Measurements from ENCODE around the gene RNF208. TPM values are rescaled to one million over a fixed set of nuclear protein-coding genes. Genes with fewer than 3 reads are reported as not detected.
A peak's percentile ranks its signal among the peaks of the same experiment; 100 is the strongest.

RNF208 gene
- total RNA-seq, 5 donors from 2014 or later (not counting 1 experiment from before 2014, with no cell fraction given) = 0.56 to 1.6 (median 1.5) TPM

DNA sequence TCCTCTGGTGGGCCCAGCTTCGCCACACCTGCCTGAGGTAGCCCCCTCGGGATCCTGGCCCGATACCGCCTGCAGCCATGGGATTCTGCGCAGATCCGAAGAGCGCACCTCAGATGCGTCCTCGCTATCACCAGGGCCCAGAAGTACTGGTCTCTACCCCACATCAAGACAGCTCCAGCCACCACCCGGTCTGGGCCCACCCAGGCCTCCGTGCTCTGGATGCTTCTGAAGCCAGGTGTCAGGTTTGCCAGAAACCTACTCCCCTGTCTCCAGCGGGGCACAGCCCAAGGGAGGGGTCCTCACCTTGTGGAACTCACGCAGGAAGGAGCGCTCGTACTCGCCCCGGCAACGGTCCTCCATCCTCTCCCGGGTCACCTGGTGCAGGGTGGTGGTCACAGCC, 36.1 kb downstream of the RNF208 start:
- no peak for DNase-seq
- POLR2A ChIA-PET = no interaction called here
- Mint-ChIP-seq H3K4me1 (peaks cover 22 to 46% (median 42%) of the 10 kb centered on the region in 3 donors), H3K4me3 (peak overlapping the region in 2 of 3 donors; percentile 50 to 88), H3K36me3 (peaks cover 21% of the 10 kb centered on the region), H3K27me3 (no peaks in the 10 kb centered on the region), H3K9me3 (no peaks in the 10 kb centered on the region), H3K27ac (no peak overlapping the region)
- Histone ChIP-seq H3K4me3 (ENCODE audit: control insufficient read depth in 1 of 2, extremely low read depth in 1 of 2, low read length in 1 of 2) (no peak overlapping the region), H3K27ac (ENCODE audit: low read length) (no peak overlapping the region), H3K9me3 (no peaks in the 10 kb centered on the region), H3K27me3 (replicated peaks in 1 of 2; ENCODE audit: control insufficient read depth in 2 of 2, extremely low read depth in 1 of 2, insufficient read depth in 2 of 2, low read length in 1 of 2) (no peaks in the 10 kb centered on the region), H3K4me1 (ENCODE audit: control insufficient read depth in 1 of 2, extremely low read depth in 1 of 2, insufficient read depth in 2 of 2, low read length in 2 of 2) (peaks cover 13 to 54% of the 10 kb centered on the region in 2 experiments), H3K36me3 (ENCODE audit: control insufficient read depth in 2 of 2, extremely low read depth in 1 of 2, insufficient read depth in 1 of 2, low read length in 1 of 2) (peaks cover 12 to 65% of the 10 kb centered on the region in 2 donors)
- CTCF ChIA-PET = no interaction called here
- ATAC-seq (replicated peaks in 1 of 4) = no peak
- 98% methylated on average over 15 of the region's 19 CpGs for WGBS (ENCODE audit: insufficient coverage)

DNA sequence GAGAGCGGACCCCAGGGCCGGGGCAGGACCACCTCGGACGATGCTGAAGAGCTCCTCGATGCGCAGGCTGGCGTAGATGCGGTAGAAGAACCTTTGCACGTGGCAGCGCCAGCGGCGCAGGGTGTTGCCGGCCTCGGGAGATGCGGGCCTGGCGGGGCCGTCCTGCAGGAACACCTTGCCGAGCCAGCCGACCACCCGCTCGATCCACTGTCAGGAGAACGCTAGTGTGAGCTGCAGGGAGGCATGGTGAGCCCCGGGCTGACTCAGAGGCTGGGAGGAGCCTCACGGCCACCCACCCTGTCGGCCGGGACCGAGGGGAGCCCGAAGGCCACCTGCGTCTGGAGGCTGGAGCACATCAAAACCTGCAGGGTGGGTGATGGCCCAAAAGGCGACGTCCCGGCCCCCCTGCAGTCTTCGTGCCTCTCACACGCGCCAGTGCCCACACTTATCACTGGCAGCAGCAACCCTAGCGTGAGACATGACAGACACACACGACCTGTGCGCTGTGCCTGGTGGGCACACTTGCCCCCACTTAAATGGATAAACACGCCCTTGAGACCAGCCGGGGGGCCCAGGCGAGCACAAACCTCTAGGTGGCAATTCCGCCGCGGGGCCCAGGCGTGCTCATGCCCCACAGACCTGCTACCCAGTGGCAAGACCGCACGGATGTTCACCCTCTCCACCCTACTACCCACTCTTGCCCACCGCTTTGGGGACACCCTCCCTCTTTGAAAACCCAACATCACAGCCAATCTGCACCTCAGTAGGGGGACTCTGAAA, 37.0 kb downstream of the RNF208 start:
- no peaks in the 10 kb centered on the region for H3K27me3 Mint-ChIP-seq
- H3K4me3 Mint-ChIP-seq = no peak overlapping the region
- DNase-seq = no peak
- WGBS (ENCODE audit: insufficient coverage) = 96% methylated on average over 46 of the region's 48 CpGs
- CTCF ChIA-PET = no interaction called here
- Histone ChIP-seq H3K36me3 (ENCODE audit: control insufficient read depth in 2 of 2, extremely low read depth in 1 of 2, insufficient read depth in 1 of 2, low read length in 1 of 2) (peaks cover 13 to 65% of the 10 kb centered on the region in 2 donors), H3K27me3 (replicated peaks in 1 of 2; ENCODE audit: control insufficient read depth in 2 of 2, extremely low read depth in 1 of 2, insufficient read depth in 2 of 2, low read length in 1 of 2) (no peaks in the 10 kb centered on the region), H3K4me1 (ENCODE audit: control insufficient read depth in 1 of 2, extremely low read depth in 1 of 2, insufficient read depth in 2 of 2, low read length in 2 of 2) (peaks cover 13 to 47% of the 10 kb centered on the region in 2 experiments), H3K27ac (ENCODE audit: low read length) (no peak overlapping the region), H3K9me3 (no peaks in the 10 kb centered on the region), H3K4me3 (ENCODE audit: control insufficient read depth in 1 of 2, extremely low read depth in 1 of 2, low read length in 1 of 2) (no peak overlapping the region)
- POLR2A ChIA-PET = no interaction called here
- no peak overlapping the region for H3K27ac Mint-ChIP-seq
- H3K9me3 Mint-ChIP-seq = no peaks in the 10 kb centered on the region
- no peak for ATAC-seq (replicated peaks in 1 of 4)
- H3K4me1 Mint-ChIP-seq = peaks cover 22 to 40% (median 38%) of the 10 kb centered on the region in 3 donors
- H3K36me3 Mint-ChIP-seq = peaks cover 21% of the 10 kb centered on the region

DNA sequence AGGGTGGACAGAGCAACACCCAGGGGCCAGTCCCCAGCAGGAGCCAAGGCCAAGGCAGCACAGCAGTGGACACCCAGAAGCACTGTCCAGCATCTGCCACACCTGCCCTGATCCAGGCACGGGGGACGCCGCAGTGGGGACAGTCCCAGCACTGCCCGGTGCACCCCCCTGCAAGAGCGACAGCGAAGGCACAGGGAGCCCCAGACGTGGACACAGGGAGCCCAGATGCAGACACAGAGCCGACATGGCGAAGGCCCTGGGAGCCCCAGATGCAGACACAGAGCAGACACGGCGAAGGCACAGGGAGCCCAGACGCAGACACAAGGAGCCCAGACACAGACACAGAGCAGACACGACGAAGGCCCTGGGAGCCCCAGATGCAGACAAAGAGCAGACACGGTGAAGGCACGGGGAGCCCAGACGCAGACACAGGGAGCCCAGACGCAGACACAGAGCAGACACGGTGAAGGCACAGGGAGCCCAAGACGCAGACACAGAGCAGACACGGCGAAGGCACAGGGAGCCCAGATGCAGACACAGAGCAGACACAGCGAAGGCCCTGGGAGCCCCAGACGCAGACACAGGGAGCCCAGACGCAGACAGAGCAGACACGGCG, 38.0 kb downstream of the RNF208 start:
- WGBS (ENCODE audit: insufficient coverage) = 97% methylated on average over 27 of the region's 27 CpGs
- no peak overlapping the region for H3K4me3 ChIP-seq (ENCODE audit: control insufficient read depth in 1 of 2, extremely low read depth in 1 of 2, low read length in 1 of 2)
- DNase-seq (no peak), ATAC-seq (replicated peaks in 1 of 4) (no peak)
- H3K9me3 ChIP-seq = no peaks in the 10 kb centered on the region
- Mint-ChIP-seq H3K4me1 (peaks cover 20 to 32% (median 32%) of the 10 kb centered on the region in 3 donors), H3K27me3 (no peaks in the 10 kb centered on the region), H3K27ac (no peak overlapping the region), H3K9me3 (no peaks in the 10 kb centered on the region), H3K4me3 (no peak overlapping the region), H3K36me3 (peaks cover 21% of the 10 kb centered on the region)
- H3K27ac ChIP-seq (ENCODE audit: low read length) = no peak overlapping the region
- H3K36me3 ChIP-seq (ENCODE audit: control insufficient read depth in 2 of 2, extremely low read depth in 1 of 2, insufficient read depth in 1 of 2, low read length in 1 of 2) = peaks cover 21 to 70% of the 10 kb centered on the region in 2 donors
- CTCF ChIA-PET = no interaction called here
- POLR2A ChIA-PET = no interaction called here
- H3K4me1 ChIP-seq (ENCODE audit: control insufficient read depth in 1 of 2, extremely low read depth in 1 of 2, insufficient read depth in 2 of 2, low read length in 2 of 2) = peaks cover 13 to 37% of the 10 kb centered on the region in 2 experiments
- H3K27me3 ChIP-seq (replicated peaks in 1 of 2; ENCODE audit: control insufficient read depth in 2 of 2, extremely low read depth in 1 of 2, insufficient read depth in 2 of 2, low read length in 1 of 2) = no peaks in the 10 kb centered on the region

DNA sequence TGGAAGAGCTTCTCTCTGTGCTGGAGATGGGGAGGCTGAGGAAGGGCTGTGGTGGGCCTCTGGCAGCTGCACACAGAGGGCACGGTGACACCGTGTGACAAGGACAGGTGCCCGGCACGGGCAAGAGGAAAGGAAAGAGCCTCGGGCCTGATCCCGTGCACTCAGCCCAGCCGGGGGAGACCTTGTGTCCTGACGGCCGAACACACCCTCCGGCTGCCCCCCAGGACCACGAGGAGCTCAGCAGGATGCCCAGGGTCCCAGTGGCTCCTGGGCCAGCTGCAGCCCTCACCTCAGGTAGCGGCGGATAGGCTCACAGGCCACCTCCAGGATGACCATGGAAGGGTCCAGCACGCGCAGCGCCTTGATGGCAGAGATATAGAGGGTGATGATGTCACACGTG, 39.2 kb downstream of the RNF208 start:
- 94% methylated on average over 16 of the region's 17 CpGs for WGBS (ENCODE audit: insufficient coverage)
- Histone ChIP-seq H3K27me3 (replicated peaks in 1 of 2; ENCODE audit: control insufficient read depth in 2 of 2, extremely low read depth in 1 of 2, insufficient read depth in 2 of 2, low read length in 1 of 2) (no peaks in the 10 kb centered on the region), H3K27ac (ENCODE audit: low read length) (no peak overlapping the region), H3K4me3 (ENCODE audit: control insufficient read depth in 1 of 2, extremely low read depth in 1 of 2, low read length in 1 of 2) (no peak overlapping the region), H3K4me1 (ENCODE audit: control insufficient read depth in 1 of 2, extremely low read depth in 1 of 2, insufficient read depth in 2 of 2, low read length in 2 of 2) (peaks cover 13 to 30% of the 10 kb centered on the region in 2 experiments), H3K36me3 (ENCODE audit: control insufficient read depth in 2 of 2, extremely low read depth in 1 of 2, insufficient read depth in 1 of 2, low read length in 1 of 2) (peaks cover 26 to 79% of the 10 kb centered on the region in 2 donors), H3K9me3 (no peaks in the 10 kb centered on the region)
- Mint-ChIP-seq H3K36me3 (peaks cover 19% of the 10 kb centered on the region), H3K27ac (no peak overlapping the region), H3K27me3 (no peaks in the 10 kb centered on the region), H3K9me3 (no peaks in the 10 kb centered on the region), H3K4me1 (peaks cover 16 to 28% (median 27%) of the 10 kb centered on the region in 3 donors), H3K4me3 (no peak overlapping the region)
- ATAC-seq (replicated peaks in 1 of 4) = no peak
- CTCF ChIA-PET = no interaction called here
- POLR2A ChIA-PET = no interaction called here
- DNase-seq = no peak

DNA sequence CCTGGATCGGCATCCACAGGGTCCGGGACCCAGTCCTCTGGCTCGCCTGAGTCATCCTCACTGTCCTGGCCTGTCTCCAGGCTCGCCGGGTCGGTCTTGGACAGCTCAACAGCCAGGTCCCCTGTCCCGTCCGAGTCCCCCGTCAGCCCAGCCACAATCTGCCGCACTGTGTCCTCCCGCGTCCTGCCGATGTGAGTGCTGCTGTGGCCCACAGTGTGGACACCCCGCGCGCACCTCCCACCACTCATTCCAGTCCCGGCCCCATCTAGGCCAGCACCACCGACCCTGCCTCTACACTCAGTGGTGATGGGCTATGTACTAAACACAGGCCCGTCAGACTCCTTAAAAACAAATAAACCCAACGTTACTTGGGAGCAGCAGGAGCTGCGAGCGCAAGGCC, 40.4 kb downstream of the RNF208 start:
- H3K27ac Mint-ChIP-seq = no peak overlapping the region
- no peaks in the 10 kb centered on the region for H3K27me3 ChIP-seq (replicated peaks in 1 of 2; ENCODE audit: control insufficient read depth in 2 of 2, extremely low read depth in 1 of 2, insufficient read depth in 2 of 2, low read length in 1 of 2)
- H3K9me3 Mint-ChIP-seq = no peaks in the 10 kb centered on the region
- H3K36me3 ChIP-seq (ENCODE audit: control insufficient read depth in 2 of 2, extremely low read depth in 1 of 2, insufficient read depth in 1 of 2, low read length in 1 of 2) = peaks cover 26 to 79% of the 10 kb centered on the region in 2 donors
- H3K4me1 Mint-ChIP-seq = peaks cover 5 to 17% (median 15%) of the 10 kb centered on the region in 3 donors
- H3K4me1 ChIP-seq (ENCODE audit: control insufficient read depth in 1 of 2, extremely low read depth in 1 of 2, insufficient read depth in 2 of 2, low read length in 2 of 2) = peaks cover 3 to 19% of the 10 kb centered on the region in 2 experiments
- no peak overlapping the region for H3K4me3 ChIP-seq (ENCODE audit: control insufficient read depth in 1 of 2, extremely low read depth in 1 of 2, low read length in 1 of 2)
- no peaks in the 10 kb centered on the region for H3K9me3 ChIP-seq
- no peak overlapping the region for H3K4me3 Mint-ChIP-seq
- no peak overlapping the region for H3K27ac ChIP-seq (ENCODE audit: low read length)
- DNase-seq (no peak), ATAC-seq (replicated peaks in 1 of 4) (no peak)
- no peaks in the 10 kb centered on the region for H3K27me3 Mint-ChIP-seq
- 99% methylated on average over 19 of the region's 22 CpGs for WGBS (ENCODE audit: insufficient coverage)
- ChIA-PET POLR2A (no interaction called here), CTCF (no interaction called here)
- H3K36me3 Mint-ChIP-seq = peaks cover 15% of the 10 kb centered on the region

DNA sequence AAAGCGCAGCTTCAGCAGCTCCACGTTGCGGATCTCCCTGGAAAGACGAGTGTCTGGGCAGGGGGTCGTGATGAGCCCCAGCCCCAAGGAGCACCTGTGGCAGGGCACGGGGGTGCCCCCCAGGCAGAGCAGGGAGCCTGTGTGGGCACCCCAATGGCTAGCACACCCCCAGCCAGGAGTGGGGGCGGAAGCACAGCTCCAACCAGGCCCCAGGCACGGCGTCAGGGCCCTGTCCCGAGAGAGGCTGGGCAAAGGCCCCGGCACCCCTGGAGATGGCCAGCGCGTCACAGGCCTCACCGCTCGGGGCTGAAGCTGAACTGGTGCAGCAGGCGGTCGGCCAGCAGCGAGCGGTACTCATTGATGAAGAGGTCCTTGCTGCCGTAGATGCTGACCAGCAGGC, 41.5 kb downstream of the RNF208 start:
- no peaks in the 10 kb centered on the region for H3K27me3 Mint-ChIP-seq
- WGBS (ENCODE audit: insufficient coverage) = 97% methylated on average over 16 of the region's 20 CpGs
- no peak overlapping the region for H3K4me3 Mint-ChIP-seq
- H3K4me1 Mint-ChIP-seq = peaks cover 5 to 9% (median 8%) of the 10 kb centered on the region in 3 donors
- H3K36me3 Mint-ChIP-seq = peaks cover 15% of the 10 kb centered on the region
- ChIA-PET CTCF (no interaction called here), POLR2A (interaction anchor here in 1 of 2 donors (0.5 kb wide), 1 partner anchor 491 kb away, joined by 3 read pairs; no protein-coding TSS in a partner anchor)
- ATAC-seq (replicated peaks in 1 of 4) (no peak), DNase-seq (no peak)
- Histone ChIP-seq H3K36me3 (ENCODE audit: control insufficient read depth in 2 of 2, extremely low read depth in 1 of 2, insufficient read depth in 1 of 2, low read length in 1 of 2) (peaks cover 26 to 68% of the 10 kb centered on the region in 2 donors), H3K27me3 (replicated peaks in 1 of 2; ENCODE audit: control insufficient read depth in 2 of 2, extremely low read depth in 1 of 2, insufficient read depth in 2 of 2, low read length in 1 of 2) (no peaks in the 10 kb centered on the region), H3K27ac (ENCODE audit: low read length) (no peak overlapping the region), H3K4me3 (ENCODE audit: control insufficient read depth in 1 of 2, extremely low read depth in 1 of 2, low read length in 1 of 2) (no peak overlapping the region), H3K9me3 (no peaks in the 10 kb centered on the region), H3K4me1 (ENCODE audit: control insufficient read depth in 1 of 2, extremely low read depth in 1 of 2, insufficient read depth in 2 of 2, low read length in 2 of 2) (peaks cover 0 to 9% of the 10 kb centered on the region in 2 experiments)
- no peaks in the 10 kb centered on the region for H3K9me3 Mint-ChIP-seq
- H3K27ac Mint-ChIP-seq = no peak overlapping the region
